Activated naive CD8-positive, alpha-beta T cell treated with anti-CD3 and anti-CD28 coated beads for 36 hours (primary cell): ENCODE results near the gene CASKIN2. TPM values are rescaled to one million over a fixed set of nuclear protein-coding genes. Genes with fewer than 3 reads are reported as not detected.

Source experiments
- DNase-seq: peaks from one replicate; pipeline ENCODE4 v3.0.0; 2021
- H3K27ac Mint-ChIP-seq: one replicate; pipeline ENCODE4 v1.8.0; 2022; ENCODE audit warnings: mild to moderate bottlenecking, moderate library complexity, mixed read lengths
- H3K27me3 Mint-ChIP-seq: one replicate; pipeline ENCODE4 v1.8.0; 2022; ENCODE audit warnings: mild to moderate bottlenecking, mixed read lengths
- H3K36me3 Mint-ChIP-seq: one replicate; pipeline ENCODE4 v1.8.0; 2021; ENCODE audit warnings: mild to moderate bottlenecking, mixed read lengths
- H3K4me1 Mint-ChIP-seq: one replicate; pipeline ENCODE4 v1.8.0; 2021; ENCODE audit warnings: mixed read lengths
- H3K4me3 Mint-ChIP-seq: one replicate; pipeline ENCODE4 v1.8.0; 2022; ENCODE audit warnings: mild to moderate bottlenecking, moderate library complexity, mixed read lengths
- H3K9me3 Mint-ChIP-seq: one replicate; pipeline ENCODE4 v1.8.0; 2022; ENCODE audit warnings: mixed read lengths
- total RNA-seq, 2 experiments: library from RNA; stranded (reverse); gene quantifications; one replicate each; pipeline ENCODE4 v1.2.3, GENCODE V29; 2021

Gene CASKIN2
- total RNA-seq: 1 to 10 TPM; 4.3 to 4.5 TPM

DNA sequence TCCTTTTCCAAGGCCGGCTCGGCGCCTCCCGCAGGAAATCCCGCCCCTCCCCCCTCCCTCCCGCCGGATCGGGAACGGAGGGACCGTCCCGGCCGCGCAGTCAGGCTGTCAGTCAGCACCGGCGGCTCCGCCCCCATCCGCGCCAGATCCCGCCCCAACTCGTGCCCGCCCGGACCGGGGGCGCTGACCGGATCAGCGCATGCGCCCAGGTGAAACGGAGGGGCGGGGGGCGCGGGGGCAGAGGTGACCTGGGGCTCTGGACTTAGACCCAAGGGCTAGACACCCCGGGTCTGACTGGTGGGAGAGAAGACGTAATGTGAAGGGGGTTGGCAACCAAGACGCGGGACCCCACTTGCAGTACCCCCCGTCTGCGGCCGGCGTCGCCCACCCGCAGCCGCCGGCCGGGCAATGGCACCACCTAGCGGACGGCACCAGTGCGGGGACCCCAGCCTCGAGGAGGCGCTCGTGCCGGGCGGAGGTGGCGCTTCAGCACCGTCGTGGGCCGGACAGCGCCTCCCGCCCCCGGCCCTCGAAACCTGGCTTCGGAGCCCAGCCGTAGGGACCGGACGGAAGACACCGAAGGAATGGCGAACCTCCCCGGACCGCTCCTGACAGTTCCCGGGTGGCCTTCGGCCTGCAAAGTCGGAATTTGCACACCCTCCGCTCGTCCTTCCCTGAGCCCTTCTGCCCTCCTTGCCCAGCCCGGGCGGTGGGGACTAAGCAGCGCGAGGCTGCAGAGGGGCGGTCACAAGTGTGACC, at the start of gene CASKIN2:
TSS of gene CASKIN2 (minus strand) at position 42 of the 759 bp plus-strand sequence. CDS start 1,733 bp downstream, outside the sequence.
- no peaks in the 10 kb centered on the region for H3K9me3 Mint-ChIP-seq
- DNase-seq: peak; percentile 89
- peak within 1 kb of the TSS; percentile 75 for H3K4me3 Mint-ChIP-seq
- peaks cover 23% of the 10 kb centered on the region for H3K4me1 Mint-ChIP-seq
- no peak within 1 kb of the TSS for H3K27ac Mint-ChIP-seq
- H3K27me3 Mint-ChIP-seq: peaks cover 3% of the 10 kb centered on the region
- peaks cover 17% of the 10 kb centered on the region for H3K36me3 Mint-ChIP-seq

DNA sequence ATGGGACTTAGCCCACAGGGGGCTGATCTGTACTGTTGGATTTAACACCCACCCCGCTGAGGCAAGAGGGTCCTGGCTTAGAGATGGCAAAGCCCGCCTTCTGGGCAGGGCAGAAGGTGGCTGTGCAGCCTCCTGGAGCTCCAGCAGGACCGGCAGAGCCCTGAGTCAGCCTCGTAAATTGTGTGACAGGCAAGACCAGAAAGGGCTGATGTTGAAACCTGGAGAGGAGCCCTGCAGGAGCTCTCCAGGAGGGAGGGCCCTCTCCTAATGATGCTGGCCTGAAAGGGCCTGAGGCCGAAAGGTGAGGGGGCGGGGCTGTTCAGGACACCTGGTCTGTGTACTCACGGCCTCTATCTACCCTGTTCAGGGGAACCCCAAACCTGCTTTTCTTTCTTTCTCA, 49.7 kb upstream of the CASKIN2 start:
- no peaks in the 10 kb centered on the region for H3K4me1 Mint-ChIP-seq
- H3K4me3 Mint-ChIP-seq: no peak overlapping the region
- H3K36me3 Mint-ChIP-seq: no peaks in the 10 kb centered on the region
- no peaks in the 10 kb centered on the region for H3K27me3 Mint-ChIP-seq
- no peaks in the 10 kb centered on the region for H3K9me3 Mint-ChIP-seq
- no peak for DNase-seq
- no peak overlapping the region for H3K27ac Mint-ChIP-seq

- Mint-ChIP-seq H3K27ac (no peak overlapping the region), H3K4me3 (no peak overlapping the region), H3K27me3 (no peaks in the 10 kb centered on the region), H3K36me3 (no peaks in the 10 kb centered on the region), H3K9me3 (no peaks in the 10 kb centered on the region), H3K4me1 (no peaks in the 10 kb centered on the region)
- no peak for DNase-seq
These were observed 48.9 kb upstream of the CASKIN2 start for GRCh38 chr17:75564195-75564594.

DNA sequence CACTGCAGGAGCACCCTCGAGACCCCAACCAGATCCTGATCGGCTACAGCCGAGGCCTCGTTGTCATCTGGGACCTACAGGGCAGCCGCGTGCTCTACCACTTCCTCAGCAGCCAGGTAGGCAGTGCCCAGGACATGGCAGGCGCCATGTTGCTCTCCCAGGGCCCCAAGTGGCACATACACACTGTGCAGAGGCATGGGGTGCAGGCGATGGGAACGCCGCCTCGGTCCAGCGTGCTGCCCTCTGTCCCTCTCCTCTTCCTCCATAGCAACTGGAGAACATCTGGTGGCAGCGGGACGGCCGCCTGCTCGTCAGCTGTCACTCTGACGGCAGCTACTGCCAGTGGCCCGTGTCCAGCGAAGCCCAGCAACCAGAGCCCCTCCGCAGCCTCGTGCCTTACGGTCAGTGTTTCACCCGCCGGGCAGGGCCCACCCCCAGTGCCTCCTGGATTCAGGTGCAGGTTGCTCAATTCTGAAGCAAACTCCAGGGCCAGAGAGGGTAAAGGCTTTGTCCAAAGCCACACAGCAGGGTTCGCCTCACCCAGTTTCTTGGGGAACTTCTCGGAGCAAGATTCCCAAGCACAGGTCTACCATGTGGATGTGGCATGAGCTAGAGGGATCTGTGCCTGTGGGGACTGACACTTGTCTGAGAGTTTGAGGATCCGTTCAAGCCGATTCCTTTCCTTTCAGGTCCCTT, 47.9 kb upstream of the CASKIN2 start:
- Mint-ChIP-seq H3K36me3 (no peaks in the 10 kb centered on the region), H3K4me1 (no peaks in the 10 kb centered on the region), H3K27me3 (no peaks in the 10 kb centered on the region), H3K27ac (no peak overlapping the region), H3K9me3 (no peaks in the 10 kb centered on the region), H3K4me3 (no peak overlapping the region)
- no peak for DNase-seq

- H3K27ac Mint-ChIP-seq: no peak overlapping the region
- H3K4me3 Mint-ChIP-seq: no peak overlapping the region
- no peaks in the 10 kb centered on the region for H3K36me3 Mint-ChIP-seq
- H3K9me3 Mint-ChIP-seq: no peaks in the 10 kb centered on the region
- no peaks in the 10 kb centered on the region for H3K27me3 Mint-ChIP-seq
- no peaks in the 10 kb centered on the region for H3K4me1 Mint-ChIP-seq
- DNase-seq: no peak
These were observed 46.7 kb upstream of the CASKIN2 start for GRCh38 chr17:75561927-75562603.

GRCh38 chr17:75559958-75560533, 44.7 kb upstream of the CASKIN2 start:
- Mint-ChIP-seq H3K27me3 (no peaks in the 10 kb centered on the region), H3K4me3 (no peak overlapping the region), H3K4me1 (no peaks in the 10 kb centered on the region), H3K36me3 (no peaks in the 10 kb centered on the region), H3K9me3 (no peaks in the 10 kb centered on the region), H3K27ac (no peak overlapping the region)
- DNase-seq: no peak

DNA sequence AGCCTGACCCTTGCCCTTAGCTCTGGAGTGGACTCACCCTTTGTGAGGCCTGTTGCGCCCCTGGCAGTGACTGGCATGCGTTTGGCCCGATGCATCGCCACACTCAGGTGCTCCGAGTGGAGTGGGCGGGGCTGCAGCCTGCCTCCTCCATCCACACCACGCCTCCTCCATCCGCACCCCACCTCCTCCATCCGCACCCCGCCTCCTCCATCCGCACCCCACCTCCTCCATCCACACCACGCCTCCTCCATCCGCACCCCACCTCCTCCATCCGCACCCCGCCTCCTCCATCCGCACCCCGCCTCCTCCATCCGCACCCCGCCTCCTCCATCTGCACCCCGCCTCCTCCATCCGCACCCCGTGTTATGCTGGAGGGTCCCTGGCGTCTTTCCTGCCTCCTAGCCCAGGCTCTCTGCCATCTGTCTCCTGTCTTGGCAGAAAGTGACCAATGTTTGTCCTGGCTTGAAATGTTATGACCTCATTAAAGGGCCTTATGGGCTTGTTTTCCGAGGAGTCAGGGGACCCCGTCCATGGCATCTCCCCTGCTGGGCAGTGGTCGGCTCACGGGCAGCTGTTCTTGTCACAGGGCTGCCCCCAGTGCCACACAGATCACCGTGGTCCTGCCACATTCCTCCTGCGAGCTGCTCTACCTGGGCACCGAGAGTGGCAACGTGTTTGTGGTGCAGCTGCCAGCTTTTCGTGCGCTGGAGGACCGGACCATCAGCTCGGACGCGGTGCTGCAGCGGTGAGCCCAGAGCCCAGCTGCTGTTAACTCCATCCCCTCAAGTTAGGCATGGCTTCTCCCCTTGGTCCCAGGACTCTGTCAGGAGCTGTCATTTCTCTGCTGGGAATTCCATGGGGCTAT, 43.6 kb upstream of the CASKIN2 start:
- no peak for DNase-seq
- Mint-ChIP-seq H3K4me1 (no peaks in the 10 kb centered on the region), H3K27ac (no peak overlapping the region), H3K4me3 (no peak overlapping the region), H3K9me3 (no peaks in the 10 kb centered on the region), H3K27me3 (no peaks in the 10 kb centered on the region), H3K36me3 (no peaks in the 10 kb centered on the region)

- no peaks in the 10 kb centered on the region for H3K36me3 Mint-ChIP-seq
- no peak overlapping the region for H3K27ac Mint-ChIP-seq
- H3K4me3 Mint-ChIP-seq: no peak overlapping the region
- no peaks in the 10 kb centered on the region for H3K9me3 Mint-ChIP-seq
- no peaks in the 10 kb centered on the region for H3K27me3 Mint-ChIP-seq
- no peaks in the 10 kb centered on the region for H3K4me1 Mint-ChIP-seq
- no peak for DNase-seq
These were observed 42.7 kb upstream of the CASKIN2 start for GRCh38 chr17:75557852-75558665.

GRCh38 chr17:75557075-75557851, 41.9 kb upstream of the CASKIN2 start:
- H3K27me3 Mint-ChIP-seq: no peaks in the 10 kb centered on the region
- no peaks in the 10 kb centered on the region for H3K36me3 Mint-ChIP-seq
- no peak for DNase-seq
- H3K9me3 Mint-ChIP-seq: no peaks in the 10 kb centered on the region
- H3K4me3 Mint-ChIP-seq: no peak overlapping the region
- H3K27ac Mint-ChIP-seq: no peak overlapping the region
- H3K4me1 Mint-ChIP-seq: no peaks in the 10 kb centered on the region

DNA sequence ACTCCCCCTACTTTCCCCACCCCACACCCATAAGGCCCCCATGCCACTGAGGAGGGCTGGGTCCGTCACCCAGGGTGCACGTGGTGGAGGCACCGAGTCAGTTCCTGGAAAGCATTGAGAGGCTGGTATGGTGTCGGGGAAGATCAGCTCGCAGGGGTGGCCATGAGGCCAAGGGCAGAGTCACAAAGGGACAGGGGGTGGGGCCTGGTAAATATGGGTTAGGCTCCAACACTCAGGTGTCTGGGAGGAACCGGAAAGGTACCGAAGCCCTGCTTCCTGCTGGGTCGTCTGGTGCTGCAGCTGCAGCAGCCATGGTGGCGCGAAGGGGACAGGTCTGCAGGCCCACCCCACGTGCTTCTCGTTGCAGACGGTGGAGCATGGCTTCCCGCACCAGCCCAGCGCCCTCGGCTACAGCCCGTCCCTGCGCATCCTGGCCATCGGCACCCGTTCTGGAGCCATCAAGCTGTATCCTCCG, 40.4 kb upstream of the CASKIN2 start:
- no peaks in the 10 kb centered on the region for H3K27me3 Mint-ChIP-seq
- no peaks in the 10 kb centered on the region for H3K4me1 Mint-ChIP-seq
- no peaks in the 10 kb centered on the region for H3K36me3 Mint-ChIP-seq
- no peak overlapping the region for H3K27ac Mint-ChIP-seq
- no peak overlapping the region for H3K4me3 Mint-ChIP-seq
- no peaks in the 10 kb centered on the region for H3K9me3 Mint-ChIP-seq
- no peak for DNase-seq

- DNase-seq: no peak
- Mint-ChIP-seq H3K27ac (no peak overlapping the region), H3K4me1 (no peaks in the 10 kb centered on the region), H3K36me3 (no peaks in the 10 kb centered on the region), H3K27me3 (no peaks in the 10 kb centered on the region), H3K4me3 (no peak overlapping the region), H3K9me3 (no peaks in the 10 kb centered on the region)
These were observed 38.2 kb upstream of the CASKIN2 start for GRCh38 chr17:75553295-75554110.

- Mint-ChIP-seq H3K27ac (no peak overlapping the region), H3K9me3 (no peaks in the 10 kb centered on the region)
These were observed 37.3 kb upstream of the CASKIN2 start for GRCh38 chr17:75552425-75553294.

More at GRCh38 chr17:75552425-75553294, 37.3 kb upstream of the CASKIN2 start:
- H3K27me3 Mint-ChIP-seq: no peaks in the 10 kb centered on the region
- H3K36me3 Mint-ChIP-seq: no peaks in the 10 kb centered on the region
- DNase-seq: no peak
- no peaks in the 10 kb centered on the region for H3K4me1 Mint-ChIP-seq
- no peak overlapping the region for H3K4me3 Mint-ChIP-seq
